Activated naive CD4-positive, alpha-beta T cell treated with anti-CD3 and anti-CD28 coated beads, Interleukin-2, amount 50 U/mL, for 24 hours (primary cell): Measurements from ENCODE around the gene CEP55.

Experiments used
- H3K27ac Mint-ChIP-seq: one replicate; pipeline ENCODE4 v1.8.0; 2021; ENCODE audit warnings: mild to moderate bottlenecking, mixed read lengths
- H3K27me3 Mint-ChIP-seq: one replicate; pipeline ENCODE4 v1.8.0; 2021; ENCODE audit warnings: mixed read lengths
- H3K36me3 Mint-ChIP-seq: one replicate; pipeline ENCODE4 v1.8.0; 2021; ENCODE audit warnings: mixed read lengths
- H3K4me1 Mint-ChIP-seq: one replicate; pipeline ENCODE4 v1.8.0; 2021; ENCODE audit warnings: mixed read lengths
- H3K4me3 Mint-ChIP-seq: one replicate; pipeline ENCODE4 v1.8.0; 2021; ENCODE audit warnings: mild to moderate bottlenecking, mixed read lengths
- H3K9me3 Mint-ChIP-seq: one replicate; pipeline ENCODE4 v1.8.0; 2021; ENCODE audit warnings: mixed read lengths

Gene CEP55

DNA sequence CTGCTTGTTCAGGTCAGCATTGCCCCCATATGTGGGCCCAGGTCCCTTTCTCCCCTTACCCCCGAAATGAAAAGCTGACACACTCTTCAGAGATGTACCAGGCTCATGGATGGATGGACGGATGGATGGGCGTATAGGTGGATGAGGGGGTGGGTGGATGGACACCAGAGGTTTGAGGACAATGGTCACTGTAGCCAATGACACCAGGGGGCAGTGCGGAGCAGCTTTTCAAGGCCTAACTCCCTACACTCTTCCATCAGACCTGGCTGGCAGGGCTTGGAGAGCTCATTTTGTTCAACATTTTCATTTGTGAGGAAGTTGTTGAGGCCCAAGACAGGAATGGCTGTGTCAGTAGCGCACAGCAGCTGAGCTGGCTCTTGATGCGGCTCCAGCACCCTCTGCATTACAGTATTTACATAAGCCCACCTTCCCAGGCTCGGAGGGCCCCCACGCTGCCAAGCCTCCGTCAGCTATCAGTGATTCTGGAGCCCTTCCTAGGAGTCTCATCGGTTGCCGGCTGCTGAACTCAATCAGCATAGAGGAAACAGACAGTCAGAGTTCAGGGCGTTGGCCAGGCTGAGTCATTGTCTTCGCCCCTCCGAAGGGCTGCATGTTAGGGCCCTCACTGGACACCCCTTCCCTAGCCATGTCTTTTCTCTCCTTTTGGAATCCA lies 58.5 kb downstream of the CEP55 start:
- no peaks in the 10 kb centered on the region for H3K4me1 Mint-ChIP-seq

DNA sequence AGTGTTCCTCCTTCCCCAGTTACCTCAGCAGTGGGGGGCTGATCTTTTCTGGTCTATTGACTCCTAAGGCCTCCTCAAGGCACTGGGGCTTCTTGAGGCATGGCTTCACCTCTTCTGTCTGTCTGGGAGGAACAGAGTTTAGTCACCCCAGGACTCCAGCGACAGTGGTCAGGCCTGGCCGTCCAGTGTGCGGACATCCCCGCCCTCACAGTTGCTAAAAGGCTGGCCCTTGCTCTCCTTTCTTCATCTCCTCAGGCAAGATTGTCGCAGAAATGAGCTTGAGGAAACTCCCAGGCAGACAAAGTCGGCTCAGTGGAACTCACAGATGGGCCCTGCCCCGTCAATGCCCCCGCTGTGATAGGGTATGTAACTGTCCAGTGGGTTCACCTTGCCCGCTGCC lies 63.1 kb downstream of the CEP55 start:
- no peak overlapping the region for H3K27ac Mint-ChIP-seq
- no peak overlapping the region for H3K4me3 Mint-ChIP-seq
- H3K9me3 Mint-ChIP-seq = no peaks in the 10 kb centered on the region
- peaks cover 7% of the 10 kb centered on the region for H3K27me3 Mint-ChIP-seq
- H3K36me3 Mint-ChIP-seq = no peaks in the 10 kb centered on the region
- no peaks in the 10 kb centered on the region for H3K4me1 Mint-ChIP-seq

More for the DNA sequence above, 58.5 kb downstream of the CEP55 start:
- H3K36me3 Mint-ChIP-seq = no peaks in the 10 kb centered on the region
- no peak overlapping the region for H3K4me3 Mint-ChIP-seq
- H3K9me3 Mint-ChIP-seq = no peaks in the 10 kb centered on the region
- H3K27ac Mint-ChIP-seq = no peak overlapping the region
- peaks cover 2% of the 10 kb centered on the region for H3K27me3 Mint-ChIP-seq

DNA sequence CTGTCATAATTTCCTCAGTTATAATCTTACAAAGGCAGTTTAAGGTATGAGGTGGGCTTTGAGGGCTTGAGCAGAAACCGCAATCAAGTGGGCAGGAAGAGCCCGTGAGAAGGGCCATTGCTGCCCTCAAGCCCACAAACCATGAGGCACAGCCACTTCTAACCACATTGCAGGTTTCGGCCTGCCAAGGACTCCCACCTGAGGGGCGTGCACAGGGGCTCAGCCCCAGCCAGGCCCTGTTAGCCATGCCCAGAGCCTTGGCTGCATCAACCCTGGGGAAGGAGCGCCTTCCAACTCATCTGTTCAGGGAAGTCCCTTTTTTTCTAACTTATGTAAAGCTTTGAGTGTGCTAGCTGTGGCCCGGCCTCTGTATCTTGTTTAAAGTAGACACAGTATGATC lies 64.1 kb downstream of the CEP55 start:
- Mint-ChIP-seq H3K9me3 (no peaks in the 10 kb centered on the region), H3K4me1 (no peaks in the 10 kb centered on the region), H3K27ac (no peak overlapping the region), H3K27me3 (peaks cover 7% of the 10 kb centered on the region), H3K36me3 (no peaks in the 10 kb centered on the region), H3K4me3 (no peak overlapping the region)

DNA sequence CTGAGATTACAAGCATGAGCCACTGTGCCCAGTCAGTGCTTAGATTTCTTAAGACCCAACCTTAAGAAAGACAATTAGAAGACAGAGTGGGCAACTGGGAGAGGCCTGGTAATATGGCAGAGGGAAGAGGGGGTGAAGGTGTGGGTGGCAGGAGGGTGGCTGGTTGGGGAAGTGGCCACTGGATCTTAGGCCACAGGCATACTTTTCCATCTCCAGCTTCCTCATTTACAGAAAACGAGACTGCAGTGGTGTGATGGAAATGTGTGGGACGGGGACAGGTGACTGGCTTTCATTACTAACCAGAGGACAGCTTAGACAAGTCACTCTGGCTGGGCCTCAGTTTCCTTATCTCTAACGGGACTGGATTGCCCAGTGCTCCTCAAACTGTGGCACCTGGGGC lies 69.0 kb downstream of the CEP55 start:
- no peak overlapping the region for H3K4me3 Mint-ChIP-seq
- no peaks in the 10 kb centered on the region for H3K9me3 Mint-ChIP-seq
- H3K27ac Mint-ChIP-seq = no peak overlapping the region
- no peaks in the 10 kb centered on the region for H3K4me1 Mint-ChIP-seq
- peaks cover 33% of the 10 kb centered on the region for H3K27me3 Mint-ChIP-seq
- H3K36me3 Mint-ChIP-seq = no peaks in the 10 kb centered on the region

DNA sequence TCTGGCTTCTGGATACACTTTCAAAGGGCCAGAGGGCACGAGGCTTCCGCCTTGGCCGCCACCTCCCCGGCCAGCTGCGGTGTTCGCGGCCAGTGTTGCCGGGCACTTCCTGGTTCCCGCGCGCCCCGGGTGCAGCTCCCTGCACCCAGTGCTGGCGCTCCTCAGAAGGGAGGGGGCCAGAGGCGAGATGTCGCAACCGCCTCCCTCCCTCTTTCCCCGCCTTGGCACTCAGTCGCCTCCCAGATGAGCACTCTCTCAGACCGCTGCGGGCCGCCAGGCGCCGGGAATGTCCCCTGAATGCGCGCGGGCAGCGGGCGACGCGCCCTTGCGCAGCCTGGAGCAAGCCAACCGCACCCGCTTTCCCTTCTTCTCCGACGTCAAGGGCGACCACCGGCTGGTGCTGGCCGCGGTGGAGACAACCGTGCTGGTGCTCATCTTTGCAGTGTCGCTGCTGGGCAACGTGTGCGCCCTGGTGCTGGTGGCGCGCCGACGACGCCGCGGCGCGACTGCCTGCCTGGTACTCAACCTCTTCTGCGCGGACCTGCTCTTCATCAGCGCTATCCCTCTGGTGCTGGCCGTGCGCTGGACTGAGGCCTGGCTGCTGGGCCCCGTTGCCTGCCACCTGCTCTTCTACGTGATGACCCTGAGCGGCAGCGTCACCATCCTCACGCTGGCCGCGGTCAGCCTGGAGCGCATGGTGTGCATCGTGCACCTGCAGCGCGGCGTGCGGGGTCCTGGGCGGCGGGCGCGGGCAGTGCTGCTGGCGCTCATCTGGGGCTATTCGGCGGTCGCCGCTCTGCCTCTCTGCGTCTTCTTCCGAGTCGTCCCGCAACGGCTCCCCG lies 70.2 kb downstream of the CEP55 start, which contains the start of gene FFAR4:
TSS of gene FFAR4 (plus strand) at position 231 of the 842 bp plus-strand sequence. CDS start at position 287, 56 bp downstream.
- Mint-ChIP-seq H3K9me3 (no peaks in the 10 kb centered on the region), H3K4me1 (no peaks in the 10 kb centered on the region), H3K4me3 (no peak within 1 kb of the TSS), H3K36me3 (no peaks in the 10 kb centered on the region), H3K27me3 (peaks cover 29% of the 10 kb centered on the region), H3K27ac (no peak within 1 kb of the TSS)

DNA sequence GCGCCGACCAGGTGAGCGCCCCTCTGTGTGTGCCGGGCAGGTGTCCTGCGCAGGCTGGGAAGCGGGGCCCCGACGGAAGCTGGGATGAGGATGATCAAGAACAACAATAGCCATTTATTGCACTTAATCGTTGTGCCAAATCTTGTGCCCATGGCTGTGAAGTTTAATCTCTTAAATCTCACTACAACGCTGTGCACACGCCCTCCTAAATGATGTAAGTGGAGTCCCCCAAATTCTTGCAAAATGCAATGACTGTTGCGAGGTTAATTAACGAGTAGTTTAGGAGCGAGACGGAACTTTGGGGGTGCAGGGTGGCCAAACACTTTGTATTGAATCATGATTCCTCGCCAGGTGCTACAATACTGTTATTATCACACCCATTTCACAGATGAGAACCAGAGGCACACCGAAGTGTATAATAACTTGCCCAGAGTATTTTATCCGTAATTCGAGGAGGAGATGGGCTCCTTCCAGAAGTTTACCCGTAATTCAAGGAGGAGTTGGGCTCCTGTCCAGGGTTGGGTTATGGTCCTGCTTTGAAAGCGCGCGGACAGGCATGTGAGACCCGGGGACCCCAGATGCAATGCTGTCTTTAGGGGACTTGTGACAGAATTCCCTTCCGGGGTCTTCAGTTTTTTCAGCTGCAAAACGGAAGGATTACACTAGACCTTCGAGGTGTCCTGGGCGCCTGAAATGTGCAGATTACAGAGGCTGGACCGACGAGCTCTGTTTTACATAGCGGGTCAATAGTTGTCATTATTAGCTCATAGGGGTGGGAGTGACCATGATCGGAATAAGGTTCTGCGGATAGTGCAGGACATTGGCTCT lies 71.1 kb downstream of the CEP55 start:
- H3K4me3 Mint-ChIP-seq = no peak overlapping the region

DNA sequence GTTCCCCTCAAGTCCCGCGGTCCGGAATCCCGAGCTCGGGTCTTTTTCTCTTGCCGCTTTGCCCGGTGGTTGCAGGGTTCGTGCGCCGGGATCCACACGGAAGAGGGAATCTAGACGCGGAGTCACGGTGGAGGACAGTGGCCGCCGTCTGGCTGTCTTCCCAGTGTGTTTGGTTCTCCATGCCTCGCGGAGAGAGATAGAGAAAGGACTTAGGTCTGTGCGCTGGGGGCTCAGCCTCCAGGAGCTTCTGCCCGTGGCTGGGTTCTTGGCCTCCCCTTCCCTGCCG lies 71.6 kb downstream of the CEP55 start:
- Mint-ChIP-seq H3K4me3 (no peak overlapping the region), H3K27ac (no peak overlapping the region), H3K9me3 (no peaks in the 10 kb centered on the region), H3K27me3 (peaks cover 29% of the 10 kb centered on the region), H3K4me1 (no peaks in the 10 kb centered on the region), H3K36me3 (no peaks in the 10 kb centered on the region)

More for the DNA sequence above, 71.1 kb downstream of the CEP55 start:
- Mint-ChIP-seq H3K9me3 (no peaks in the 10 kb centered on the region), H3K27me3 (peaks cover 29% of the 10 kb centered on the region), H3K4me1 (no peaks in the 10 kb centered on the region), H3K27ac (no peak overlapping the region), H3K36me3 (no peaks in the 10 kb centered on the region)

DNA sequence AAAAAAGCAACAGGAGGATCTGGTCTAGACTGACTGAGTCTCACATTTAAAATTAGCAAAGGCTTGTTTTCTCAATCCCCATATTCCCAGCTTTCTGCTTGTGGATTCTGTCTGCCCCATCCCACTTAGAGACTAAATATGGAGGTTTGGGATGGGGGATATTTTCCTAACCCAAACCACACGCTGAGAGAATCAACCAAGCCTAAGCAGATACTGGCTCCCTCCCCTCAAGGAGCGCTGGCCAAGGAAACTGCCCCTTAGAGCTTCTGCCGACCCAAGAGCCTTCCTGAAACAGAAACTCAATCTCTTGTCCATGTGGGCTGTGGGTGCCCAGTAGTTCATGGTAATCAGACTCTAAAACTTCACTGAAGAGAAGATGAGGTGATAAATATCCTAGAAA lies 74.0 kb downstream of the CEP55 start:
- peaks cover 29% of the 10 kb centered on the region for H3K27me3 Mint-ChIP-seq
- H3K9me3 Mint-ChIP-seq = no peaks in the 10 kb centered on the region
- H3K4me1 Mint-ChIP-seq = peaks cover 5% of the 10 kb centered on the region
- H3K4me3 Mint-ChIP-seq = no peak overlapping the region
- no peak overlapping the region for H3K27ac Mint-ChIP-seq
- H3K36me3 Mint-ChIP-seq = no peaks in the 10 kb centered on the region

DNA sequence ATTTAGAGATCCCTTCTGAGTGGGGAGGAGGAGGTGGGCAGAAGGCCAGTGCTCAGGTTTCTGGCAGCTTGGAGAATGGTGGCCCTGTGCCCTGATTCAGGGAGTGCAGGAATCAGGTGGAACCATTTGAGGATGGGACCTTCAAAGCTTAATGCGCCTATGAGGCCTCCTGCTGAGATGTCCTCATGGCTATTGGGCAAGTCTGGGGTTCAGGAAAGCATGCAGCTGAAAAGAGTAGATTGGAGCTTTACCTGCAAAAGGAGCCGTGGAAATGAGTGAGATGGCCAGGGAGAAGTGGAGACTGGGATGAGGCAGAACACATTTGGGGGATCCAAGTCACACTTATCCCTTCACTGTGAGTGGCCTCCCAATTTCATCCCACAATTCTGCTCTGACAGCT lies 76.2 kb downstream of the CEP55 start:
- Mint-ChIP-seq H3K4me1 (peaks cover 5% of the 10 kb centered on the region), H3K36me3 (no peaks in the 10 kb centered on the region), H3K27me3 (peaks cover 18% of the 10 kb centered on the region), H3K27ac (no peak overlapping the region), H3K9me3 (no peaks in the 10 kb centered on the region), H3K4me3 (no peak overlapping the region)

DNA sequence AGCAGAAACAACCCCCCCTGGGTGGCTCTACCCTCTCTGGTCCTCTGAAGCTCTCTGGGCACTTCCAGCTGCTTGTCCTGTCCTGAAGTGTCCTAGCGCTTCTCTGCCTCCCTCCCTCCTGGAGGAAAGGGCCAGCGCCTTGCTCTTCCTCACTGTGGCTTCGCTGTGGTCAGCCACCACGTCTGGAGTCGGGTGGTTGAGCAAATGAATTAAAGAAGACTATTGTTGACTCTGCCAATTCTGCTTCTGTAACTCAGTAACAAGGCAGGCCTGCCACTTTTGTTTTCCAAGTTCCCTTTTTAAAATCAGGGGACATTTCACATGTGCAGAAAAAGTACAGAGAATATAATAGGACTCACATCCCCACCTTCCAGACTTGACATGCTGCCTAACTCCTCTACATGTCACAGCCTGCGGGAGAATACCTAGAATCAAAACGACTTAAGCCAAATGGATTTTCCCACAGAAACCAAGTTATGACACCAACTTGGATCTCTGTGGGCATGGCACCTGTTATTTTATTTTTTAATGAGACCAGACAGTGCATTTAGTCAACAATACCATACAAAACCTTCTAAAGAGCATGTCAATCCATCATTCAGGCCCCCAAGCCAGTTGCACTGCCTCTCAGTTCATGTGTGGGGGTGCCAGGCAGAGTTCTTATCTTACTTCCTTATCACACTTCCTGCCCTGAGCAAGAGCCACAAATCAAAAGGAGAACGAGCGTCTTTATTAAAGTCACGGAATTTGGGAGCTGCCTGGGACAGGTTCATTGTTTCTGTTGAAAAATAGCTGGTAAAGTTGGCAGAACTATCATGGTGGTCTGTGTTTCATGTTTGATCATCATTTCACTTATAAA lies 76.9 kb downstream of the CEP55 start:
- Mint-ChIP-seq H3K9me3 (no peaks in the 10 kb centered on the region), H3K36me3 (no peaks in the 10 kb centered on the region), H3K4me1 (peaks cover 5% of the 10 kb centered on the region), H3K4me3 (no peak overlapping the region), H3K27me3 (peaks cover 14% of the 10 kb centered on the region), H3K27ac (no peak overlapping the region)

DNA sequence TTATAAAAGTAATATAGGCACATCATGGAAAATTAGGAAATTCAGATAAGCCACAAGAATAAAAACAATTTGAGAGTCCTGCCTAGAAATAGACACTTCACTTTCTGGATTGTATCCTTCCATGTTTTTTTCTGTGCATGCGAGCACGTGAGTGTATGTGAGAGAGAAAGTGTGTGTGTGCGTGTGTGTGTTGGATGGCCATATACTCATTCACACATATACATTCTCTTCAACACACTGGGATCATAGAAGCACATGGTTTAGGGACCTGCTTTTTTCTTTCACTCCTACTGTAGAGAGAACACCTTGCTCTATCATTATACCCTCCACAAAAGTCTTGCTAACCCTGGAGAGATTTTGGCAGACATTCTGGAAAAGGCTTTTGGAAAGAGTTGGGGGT lies 77.5 kb downstream of the CEP55 start:
- Mint-ChIP-seq H3K9me3 (no peaks in the 10 kb centered on the region), H3K4me1 (peaks cover 5% of the 10 kb centered on the region), H3K4me3 (no peak overlapping the region), H3K27ac (no peak overlapping the region), H3K36me3 (no peaks in the 10 kb centered on the region), H3K27me3 (peaks cover 12% of the 10 kb centered on the region)

DNA sequence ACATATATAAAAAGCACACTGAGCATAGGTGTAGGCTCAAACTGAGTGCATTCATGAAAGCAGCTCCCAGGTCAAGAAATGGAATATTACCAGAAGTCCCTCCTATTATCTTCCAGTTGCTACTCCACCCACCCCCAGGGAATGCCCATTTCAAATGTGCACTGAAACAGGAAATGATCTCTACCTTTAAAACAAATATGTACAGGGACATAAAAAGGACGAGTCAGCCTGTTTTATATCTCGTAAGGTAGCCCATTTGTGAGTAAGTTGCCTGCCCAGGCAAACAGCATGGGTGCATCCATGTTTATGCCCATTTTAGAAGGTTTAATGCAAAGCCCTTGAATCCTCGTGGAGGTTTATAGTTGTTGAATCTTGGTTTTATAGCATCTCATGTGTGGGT lies 80.5 kb downstream of the CEP55 start:
- Mint-ChIP-seq H3K4me3 (no peak overlapping the region), H3K36me3 (peaks cover 6% of the 10 kb centered on the region), H3K4me1 (peaks cover 5% of the 10 kb centered on the region), H3K9me3 (peaks cover 13% of the 10 kb centered on the region), H3K27me3 (peaks cover 9% of the 10 kb centered on the region), H3K27ac (no peak overlapping the region)

DNA sequence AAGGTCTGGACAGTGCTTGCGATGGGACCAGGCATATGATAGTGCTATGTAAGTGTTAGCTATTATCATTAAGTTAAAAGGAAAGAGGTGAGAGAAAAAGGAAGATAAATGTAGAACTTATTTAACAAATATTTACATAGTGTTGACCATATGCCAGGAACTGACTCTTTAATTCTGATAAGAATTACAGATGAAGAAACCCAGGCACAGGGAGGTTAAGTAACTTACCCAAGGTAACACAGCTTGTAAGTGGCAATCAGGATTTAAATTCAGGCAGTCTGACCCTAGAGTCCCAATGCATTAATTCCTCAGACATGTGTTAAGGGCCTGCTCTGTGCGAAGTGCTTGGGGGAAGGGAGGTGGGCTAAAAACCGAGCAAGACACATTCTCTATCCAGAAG lies 81.2 kb downstream of the CEP55 start:
- H3K27ac Mint-ChIP-seq = no peak overlapping the region
- H3K9me3 Mint-ChIP-seq = peaks cover 13% of the 10 kb centered on the region
- peaks cover 5% of the 10 kb centered on the region for H3K4me1 Mint-ChIP-seq
- peaks cover 9% of the 10 kb centered on the region for H3K27me3 Mint-ChIP-seq
- peaks cover 6% of the 10 kb centered on the region for H3K36me3 Mint-ChIP-seq
- no peak overlapping the region for H3K4me3 Mint-ChIP-seq
